Natural killer cell treated with Interleukin-12 subunit alpha and Interleukin-12 subunit beta and Interleukin-15 and Interleukin-18, amount 100 ng/mL, for 72 hours (primary cell): ENCODE data around the gene TIMM29. TPM values are rescaled to one million over a fixed set of nuclear protein-coding genes. Genes with fewer than 3 reads are reported as not detected.

ENCODE experiments used
- ATAC-seq, 2 donors: fragments of 150-1000 bp; cut with Tn5 transposase in 1 of 2; sonication (Bioruptor Pico), chemical (Tn5 transposase) in 1 of 2; 2 replicates each; pipeline ENCODE4 v1.10.0; 2021
- DNase-seq: peaks from one replicate; pipeline ENCODE4 v3.0.0; 2022; ENCODE audit warnings: low spot score
- H3K27ac Mint-ChIP-seq, 2 donors: 1 replicate in 1 of 2; 2 replicates in 1 of 2; pipeline ENCODE4 v1.8.0; 2022; ENCODE audit warnings: mixed read lengths in 2 of 2, mild to moderate bottlenecking in 1 of 2, moderate library complexity in 1 of 2
- H3K27me3 Mint-ChIP-seq, 2 donors: 1 replicate in 1 of 2; 2 replicates in 1 of 2; pipeline ENCODE4 v1.8.0; 2022; ENCODE audit warnings: mixed read lengths in 2 of 2
- H3K36me3 Mint-ChIP-seq: one replicate; pipeline ENCODE4 v1.8.0; 2022; ENCODE audit warnings: mixed read lengths
- H3K4me1 Mint-ChIP-seq, 2 donors: 1 replicate in 1 of 2; 2 replicates in 1 of 2; pipeline ENCODE4 v1.8.0; 2022; ENCODE audit warnings: low read depth in 2 of 2, mixed read lengths in 2 of 2, mild to moderate bottlenecking in 1 of 2
- H3K4me3 Mint-ChIP-seq: one replicate; pipeline ENCODE4 v1.8.0; 2022; ENCODE audit warnings: mixed read lengths
- H3K9me3 Mint-ChIP-seq: 2 replicates; pipeline ENCODE4 v1.8.0; 2022; ENCODE audit warnings: mixed read lengths
- total RNA-seq, 2 donors: library from RNA; stranded (reverse); gene quantifications; one replicate each; pipeline ENCODE4 v1.2.3, GENCODE V29; 2022

Gene TIMM29
- total RNA-seq, 2 donors from 2014 or later, result 24.9 to 30.2 TPM

DNA sequence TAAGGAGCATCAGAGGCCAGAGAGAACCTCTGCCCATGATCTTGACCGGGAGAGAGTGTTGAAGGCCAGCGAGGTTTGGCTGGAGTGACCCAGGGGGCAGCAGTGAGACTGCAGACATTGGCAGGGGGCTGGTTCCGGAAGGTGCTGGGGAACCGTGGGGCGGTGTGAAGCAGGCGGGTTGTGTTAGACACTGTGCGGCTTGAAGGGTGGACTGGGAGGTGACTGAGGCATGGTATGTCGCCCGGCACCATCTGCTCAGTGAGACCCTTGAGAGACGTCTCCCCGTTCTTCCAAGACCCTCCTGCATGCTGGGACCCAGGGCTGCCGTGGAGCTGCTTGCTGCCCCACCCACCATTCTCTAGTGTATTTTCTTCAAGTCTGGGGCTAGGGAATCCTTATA lies 32.7 kb upstream of the TIMM29 start:
- Mint-ChIP-seq H3K4me3 (no peak overlapping the region), H3K4me1 (peaks cover 6 to 12% of the 10 kb centered on the region in 2 donors), H3K36me3 (no peaks in the 10 kb centered on the region), H3K9me3 (no peaks in the 10 kb centered on the region), H3K27ac (no peak overlapping the region), H3K27me3 (no peaks in the 10 kb centered on the region)
- no peak for ATAC-seq
- DNase-seq, result no peak

DNA sequence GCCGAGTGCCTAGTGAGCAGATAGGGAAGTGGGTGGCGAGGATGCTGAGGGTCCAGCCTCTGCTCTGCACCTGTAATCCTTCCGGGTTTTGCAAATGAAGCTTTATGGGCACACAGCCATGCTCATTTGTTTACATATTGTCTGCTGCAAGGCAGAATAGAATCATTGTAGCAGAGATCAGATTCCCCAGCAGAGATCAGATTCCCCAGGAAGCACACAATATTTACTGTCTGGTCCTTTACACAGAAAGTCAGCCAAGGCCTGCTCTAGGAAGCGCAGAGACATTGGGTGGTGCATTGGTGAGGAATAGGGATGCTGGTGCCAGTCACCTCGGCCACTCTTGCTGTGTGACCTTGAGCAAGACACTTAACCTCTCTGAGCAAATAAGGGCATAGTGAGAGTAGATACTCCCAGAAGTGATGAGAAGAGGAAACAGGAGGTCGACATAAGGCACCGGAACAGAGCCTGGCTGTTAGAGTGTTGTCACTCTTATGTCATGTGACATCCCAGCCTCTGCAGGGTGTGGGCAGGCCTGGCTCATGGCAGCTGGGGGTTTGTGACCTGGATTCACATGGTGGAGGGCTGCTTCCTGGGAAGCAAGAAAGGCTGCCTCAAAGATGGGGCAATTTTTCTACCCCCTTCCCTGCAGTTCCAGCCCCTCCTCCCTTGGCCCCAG lies 31.6 kb upstream of the TIMM29 start:
- Mint-ChIP-seq H3K36me3 (no peaks in the 10 kb centered on the region), H3K4me1 (peaks cover 6 to 12% of the 10 kb centered on the region in 2 donors), H3K27me3 (no peaks in the 10 kb centered on the region), H3K9me3 (no peaks in the 10 kb centered on the region), H3K4me3 (no peak overlapping the region), H3K27ac (peak overlapping the region in 1 of 2 donors; percentile 26)
- DNase-seq (no peak), ATAC-seq (peak; percentile 48 to 61)

DNA sequence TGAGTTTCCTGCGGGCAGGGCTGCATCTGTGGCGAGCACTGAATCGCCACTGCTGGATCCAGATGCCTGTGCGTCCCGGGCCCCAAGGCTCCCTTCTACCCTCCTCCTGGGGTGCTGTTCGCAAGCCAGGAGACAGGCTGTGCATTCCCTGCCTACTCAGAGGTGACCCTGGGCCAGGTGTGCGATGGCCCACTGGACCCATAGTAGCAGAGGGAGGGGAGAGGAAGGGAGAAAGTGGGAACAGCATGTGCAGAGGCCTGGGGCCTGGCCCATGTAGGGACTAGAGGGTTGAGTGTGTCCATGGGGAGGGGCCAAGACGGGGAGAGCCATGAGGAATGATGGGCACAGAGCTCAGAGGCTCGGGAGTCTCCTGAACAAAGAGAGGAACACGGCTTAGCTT lies 30.0 kb upstream of the TIMM29 start:
- H3K27ac Mint-ChIP-seq, result no peak overlapping the region
- DNase-seq (no peak), ATAC-seq (no peak)
- H3K9me3 Mint-ChIP-seq, result no peaks in the 10 kb centered on the region
- no peak overlapping the region for H3K4me3 Mint-ChIP-seq
- peaks cover 6 to 12% of the 10 kb centered on the region in 2 donors for H3K4me1 Mint-ChIP-seq
- no peaks in the 10 kb centered on the region for H3K27me3 Mint-ChIP-seq
- no peaks in the 10 kb centered on the region for H3K36me3 Mint-ChIP-seq

DNA sequence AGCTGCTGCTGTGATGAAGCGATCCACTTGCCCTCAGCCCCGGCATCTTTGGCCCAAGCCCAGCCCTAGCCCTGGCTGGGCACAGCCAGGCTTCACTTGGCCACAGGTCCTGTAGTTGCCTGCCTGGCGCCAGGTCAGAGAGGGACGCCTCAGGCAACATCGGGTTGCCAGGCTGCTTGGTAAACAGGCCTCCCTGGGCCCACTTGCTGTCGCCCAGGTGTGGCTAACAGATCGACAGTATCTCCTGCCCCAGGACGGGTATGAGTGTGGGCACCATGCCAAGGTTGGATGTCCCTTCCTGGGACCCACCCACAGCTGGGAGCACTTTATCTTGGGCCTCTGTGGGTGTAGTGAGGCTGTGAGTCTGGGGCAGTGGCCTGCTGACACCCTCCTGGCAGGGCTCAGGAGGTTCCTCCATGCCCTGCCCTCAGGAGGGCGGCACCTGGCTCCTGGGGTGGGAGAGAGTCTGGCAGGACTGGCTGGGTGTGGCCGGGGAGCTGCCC lies 29.4 kb upstream of the TIMM29 start:
- Mint-ChIP-seq H3K4me1 (peaks cover 6 to 12% of the 10 kb centered on the region in 2 donors), H3K36me3 (no peaks in the 10 kb centered on the region), H3K9me3 (no peaks in the 10 kb centered on the region), H3K27me3 (no peaks in the 10 kb centered on the region), H3K27ac (no peak overlapping the region), H3K4me3 (no peak overlapping the region)
- ATAC-seq (no peak), DNase-seq (no peak)

DNA sequence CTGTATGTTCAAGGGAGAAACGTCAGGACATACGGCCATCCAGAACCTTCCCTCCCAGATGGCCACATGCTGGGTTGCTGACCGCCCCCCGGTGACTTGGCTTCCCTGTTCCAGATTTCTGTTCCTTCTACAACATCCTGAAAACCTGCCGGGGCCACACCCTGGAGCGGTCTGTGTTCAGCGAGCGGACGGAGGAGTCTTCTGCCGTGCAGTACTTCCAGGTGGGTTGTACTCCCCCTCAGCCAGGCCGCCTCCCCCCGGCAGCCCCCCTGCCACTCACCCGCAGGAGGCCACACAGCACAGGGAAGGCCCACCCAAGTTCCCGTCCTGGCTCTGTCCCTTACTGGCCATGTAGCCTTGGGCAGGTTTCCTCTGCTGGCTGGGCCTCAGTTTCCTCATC lies 20.7 kb upstream of the TIMM29 start:
- no peak overlapping the region for H3K4me3 Mint-ChIP-seq
- no peaks in the 10 kb centered on the region for H3K36me3 Mint-ChIP-seq

DNA sequence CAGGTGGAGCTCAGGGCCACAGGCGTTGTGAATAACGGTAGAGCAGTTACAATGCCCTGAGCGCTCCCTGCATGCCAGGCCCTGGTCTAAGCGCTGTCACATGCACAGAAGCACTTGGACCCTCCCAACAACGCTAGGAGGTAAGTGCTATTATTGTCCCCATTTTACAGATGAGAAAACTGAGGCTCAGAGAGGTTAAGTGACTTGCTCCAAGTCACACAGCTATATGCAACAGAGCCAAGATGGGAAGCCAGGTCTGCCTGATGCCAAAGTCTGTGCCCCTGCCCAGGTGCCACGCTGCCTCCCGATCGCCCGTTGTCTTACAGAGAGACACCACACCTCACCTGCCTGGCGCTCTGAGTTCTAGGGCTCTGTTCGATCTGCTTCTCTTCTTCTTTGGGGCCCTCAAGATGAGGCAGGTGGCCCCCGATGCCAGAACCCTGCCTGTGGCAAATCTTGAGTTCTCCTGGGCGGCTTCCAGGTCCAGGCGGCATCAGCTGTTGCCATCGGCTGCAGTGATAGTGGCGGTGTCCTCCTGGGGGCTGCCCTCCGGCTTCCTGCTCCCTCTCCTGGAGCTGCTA lies 20.1 kb upstream of the TIMM29 start:
- H3K9me3 Mint-ChIP-seq, result no peaks in the 10 kb centered on the region
- peaks cover 0 to 2% of the 10 kb centered on the region in 2 donors for H3K4me1 Mint-ChIP-seq
- no peak for DNase-seq
- no peak for ATAC-seq
- H3K27ac Mint-ChIP-seq, result no peak overlapping the region
- H3K27me3 Mint-ChIP-seq, result no peaks in the 10 kb centered on the region
- no peaks in the 10 kb centered on the region for H3K36me3 Mint-ChIP-seq
- no peak overlapping the region for H3K4me3 Mint-ChIP-seq

More for the DNA sequence above, 20.7 kb upstream of the TIMM29 start:
- DNase-seq, result no peak
- H3K9me3 Mint-ChIP-seq, result no peaks in the 10 kb centered on the region
- no peak overlapping the region for H3K27ac Mint-ChIP-seq
- H3K27me3 Mint-ChIP-seq, result no peaks in the 10 kb centered on the region
- peaks cover 0 to 2% of the 10 kb centered on the region in 2 donors for H3K4me1 Mint-ChIP-seq
- ATAC-seq, result no peak

DNA sequence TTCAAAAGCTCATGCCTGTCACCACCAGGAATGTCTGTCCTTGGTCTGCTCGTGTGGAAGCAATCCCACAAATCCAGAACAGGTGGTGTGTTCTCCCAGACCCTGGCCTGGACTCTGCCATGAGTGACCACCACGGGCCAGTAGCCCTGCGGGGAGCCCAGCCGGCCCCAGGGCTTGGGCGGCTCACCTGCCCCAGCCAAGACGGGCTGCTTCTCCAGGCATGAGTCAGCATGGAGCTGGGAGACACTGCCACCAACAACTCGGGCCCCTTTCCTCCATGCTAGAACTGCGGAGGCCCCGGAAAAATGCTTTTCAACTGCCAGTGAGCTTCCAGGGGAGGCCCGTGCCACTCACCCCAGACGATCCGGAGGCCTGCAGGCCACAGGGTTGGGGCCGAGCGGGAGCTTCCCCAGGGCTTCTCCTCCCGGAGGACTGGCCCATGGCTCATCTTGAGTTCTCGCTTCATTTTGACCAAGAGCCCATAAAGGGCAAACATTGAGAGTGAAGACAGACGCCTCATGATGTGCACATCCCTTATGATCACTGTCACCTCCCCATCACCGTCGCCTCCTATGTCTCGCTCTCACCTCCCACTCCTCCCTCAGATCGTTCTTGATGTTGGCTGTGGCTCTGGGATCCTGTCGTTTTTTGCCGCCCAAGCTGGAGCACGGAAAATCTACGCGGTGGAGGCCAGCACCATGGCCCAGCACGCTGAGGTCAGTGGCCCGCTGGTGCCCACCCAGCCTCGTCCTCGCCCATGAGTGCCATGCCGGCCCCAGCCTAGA lies 16.8 kb upstream of the TIMM29 start:
- DNase-seq (no peak), ATAC-seq (no peak)
- Mint-ChIP-seq H3K9me3 (no peaks in the 10 kb centered on the region), H3K4me1 (no peaks in the 10 kb centered on the region), H3K4me3 (no peak overlapping the region), H3K36me3 (no peaks in the 10 kb centered on the region), H3K27me3 (no peaks in the 10 kb centered on the region), H3K27ac (no peak overlapping the region)

DNA sequence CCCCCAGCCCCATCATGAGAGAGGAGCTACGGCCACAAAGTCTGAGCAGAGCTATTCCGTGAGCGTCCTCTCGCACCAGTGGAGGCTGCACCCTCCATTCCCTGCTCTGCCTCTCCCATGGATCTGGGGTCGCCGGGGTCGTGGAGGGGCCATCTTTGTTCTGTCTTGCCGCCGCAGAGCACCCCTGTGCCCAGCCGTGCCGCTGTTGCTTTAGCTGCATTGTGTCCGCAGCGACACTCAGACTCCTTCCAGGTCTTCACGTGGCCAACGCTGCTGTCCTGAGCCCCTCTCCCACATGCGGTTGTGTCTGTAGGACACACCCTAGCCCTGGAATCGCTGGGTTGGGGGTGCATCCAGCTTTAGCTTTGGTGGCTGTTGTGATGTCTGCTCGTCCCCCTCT lies 16.0 kb upstream of the TIMM29 start:
- H3K27ac Mint-ChIP-seq, result no peak overlapping the region

DNA sequence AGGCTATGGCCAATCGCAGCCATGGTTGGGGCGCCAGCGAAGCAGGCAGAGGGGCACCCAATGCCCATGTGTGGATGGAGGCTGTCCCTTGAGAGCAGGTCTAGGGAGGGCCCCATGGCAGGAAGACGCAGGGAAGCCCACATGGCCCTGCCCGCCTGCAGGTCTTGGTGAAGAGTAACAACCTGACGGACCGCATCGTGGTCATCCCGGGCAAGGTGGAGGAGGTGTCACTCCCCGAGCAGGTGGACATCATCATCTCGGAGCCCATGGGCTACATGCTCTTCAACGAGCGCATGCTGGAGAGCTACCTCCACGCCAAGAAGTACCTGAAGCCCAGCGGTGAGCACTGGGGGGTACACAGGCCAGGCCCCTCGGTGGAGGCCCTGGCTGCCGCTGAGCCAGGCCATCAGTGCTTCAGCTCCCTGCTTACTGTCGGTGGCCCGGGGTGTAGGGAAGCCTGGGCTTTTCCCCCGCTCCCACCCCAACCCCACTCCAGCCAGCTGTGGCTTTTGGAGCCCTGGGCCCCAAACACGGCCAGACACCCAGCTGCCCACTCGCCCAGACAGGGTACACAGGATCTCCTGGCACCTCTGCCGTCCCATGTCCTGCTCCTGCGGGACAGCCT lies 14.8 kb upstream of the TIMM29 start:
- Mint-ChIP-seq H3K4me1 (no peaks in the 10 kb centered on the region), H3K27ac (no peak overlapping the region), H3K27me3 (no peaks in the 10 kb centered on the region), H3K4me3 (no peak overlapping the region), H3K36me3 (no peaks in the 10 kb centered on the region), H3K9me3 (no peaks in the 10 kb centered on the region)
- ATAC-seq (no peak), DNase-seq (no peak)

More for the DNA sequence above, 16.0 kb upstream of the TIMM29 start:
- no peaks in the 10 kb centered on the region for H3K36me3 Mint-ChIP-seq
- no peak for DNase-seq
- ATAC-seq, result no peak
- H3K27me3 Mint-ChIP-seq, result no peaks in the 10 kb centered on the region
- no peaks in the 10 kb centered on the region for H3K9me3 Mint-ChIP-seq
- no peaks in the 10 kb centered on the region for H3K4me1 Mint-ChIP-seq
- H3K4me3 Mint-ChIP-seq, result no peak overlapping the region

DNA sequence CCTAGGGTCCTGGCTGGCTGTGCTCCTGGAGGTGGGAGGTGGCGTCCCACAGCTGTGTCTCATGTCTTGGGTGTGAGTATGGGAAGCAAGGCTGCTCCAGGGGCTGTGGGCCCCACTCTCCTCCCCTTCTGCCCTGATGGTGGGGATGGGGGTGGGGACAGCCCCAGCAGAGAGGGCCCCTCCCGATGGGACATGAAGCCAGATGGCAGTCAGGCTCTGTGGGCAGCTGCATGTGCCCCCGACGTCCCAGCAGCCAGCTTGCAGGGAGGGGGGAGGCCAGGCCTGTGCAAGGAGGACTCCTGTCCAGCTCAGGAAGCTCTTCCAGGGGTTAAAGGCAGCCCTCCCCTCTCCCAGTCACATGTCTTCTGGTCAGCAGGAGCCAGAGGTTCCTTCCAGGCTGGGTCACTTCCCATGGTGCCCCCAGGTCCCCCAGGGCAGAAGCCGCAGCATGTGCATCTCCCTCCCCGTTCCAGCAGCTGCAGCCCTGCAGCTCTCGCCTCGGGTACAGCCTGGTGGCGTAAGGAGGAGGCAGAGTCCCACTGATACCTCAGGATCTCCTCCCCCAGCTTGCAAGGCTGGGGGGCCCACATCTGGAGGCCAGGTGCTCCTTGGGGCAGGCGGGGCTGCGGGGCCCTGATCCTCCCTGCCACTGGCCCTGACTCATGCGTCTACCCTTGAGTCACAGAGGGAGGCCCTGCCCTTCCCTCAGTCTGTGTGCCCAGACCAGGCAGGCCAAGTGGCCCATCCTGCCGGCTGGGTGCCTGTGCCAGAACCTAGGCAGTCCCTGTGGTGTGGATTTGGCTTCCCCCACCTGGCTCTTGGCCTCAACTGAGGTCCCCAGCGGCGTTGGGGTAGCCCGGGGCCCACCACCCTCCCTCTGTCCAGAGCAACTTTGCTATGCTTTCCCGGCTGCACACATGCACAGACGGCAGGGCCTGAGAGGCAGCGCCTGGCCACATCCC lies 13.2 kb upstream of the TIMM29 start:
- H3K27me3 Mint-ChIP-seq, result no peaks in the 10 kb centered on the region
- no peaks in the 10 kb centered on the region for H3K4me1 Mint-ChIP-seq
- no peak overlapping the region for H3K27ac Mint-ChIP-seq
- no peak for DNase-seq
- no peaks in the 10 kb centered on the region for H3K36me3 Mint-ChIP-seq
- no peaks in the 10 kb centered on the region for H3K9me3 Mint-ChIP-seq
- H3K4me3 Mint-ChIP-seq, result no peak overlapping the region
- ATAC-seq, result no peak

DNA sequence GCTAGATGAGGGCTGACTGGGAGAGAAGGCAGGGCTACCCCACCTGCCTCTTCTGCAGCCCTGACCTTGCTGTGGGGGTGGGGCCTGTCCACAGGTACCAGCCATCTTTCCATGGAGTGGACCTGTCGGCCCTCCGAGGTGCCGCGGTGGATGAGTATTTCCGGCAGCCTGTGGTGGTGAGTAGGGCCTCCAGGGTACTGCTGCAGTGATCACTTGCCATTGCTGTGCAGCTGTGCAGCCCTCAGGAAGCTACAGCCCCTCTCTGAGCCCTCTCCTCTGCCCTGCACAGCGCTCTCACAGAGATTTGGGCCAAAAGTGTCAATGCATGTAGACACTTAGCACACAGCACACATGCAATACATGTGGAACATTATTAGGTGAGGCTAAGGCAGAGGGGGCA lies 12.0 kb upstream of the TIMM29 start:
- H3K36me3 Mint-ChIP-seq, result no peaks in the 10 kb centered on the region
- H3K27ac Mint-ChIP-seq, result no peak overlapping the region
- H3K27me3 Mint-ChIP-seq, result no peaks in the 10 kb centered on the region
- DNase-seq (no peak), ATAC-seq (no peak)
- H3K4me1 Mint-ChIP-seq, result no peaks in the 10 kb centered on the region
- no peak overlapping the region for H3K4me3 Mint-ChIP-seq
- H3K9me3 Mint-ChIP-seq, result no peaks in the 10 kb centered on the region

DNA sequence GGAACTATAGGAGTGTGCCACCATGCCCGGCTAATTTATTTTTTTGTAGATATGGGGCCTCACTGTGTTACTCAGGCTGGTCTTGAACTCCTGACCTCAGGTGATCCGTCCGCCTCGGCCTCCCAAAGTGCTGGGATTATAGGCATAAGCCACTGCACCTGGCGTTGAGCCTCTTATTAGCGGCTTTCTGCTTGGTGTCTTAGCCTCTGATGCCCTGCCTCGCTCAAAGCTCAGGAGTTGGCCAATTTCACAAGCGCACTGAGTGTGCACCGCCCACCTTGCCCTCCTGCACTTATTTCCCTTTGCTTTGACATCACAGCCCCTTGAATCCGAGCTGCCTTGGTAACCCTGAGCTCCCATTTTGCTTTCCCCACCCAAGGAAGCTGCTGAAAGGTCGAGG lies 10.3 kb upstream of the TIMM29 start:
- no peaks in the 10 kb centered on the region for H3K27me3 Mint-ChIP-seq
- H3K9me3 Mint-ChIP-seq, result no peaks in the 10 kb centered on the region
- DNase-seq (no peak), ATAC-seq (no peak)
- H3K27ac Mint-ChIP-seq, result no peak overlapping the region
- no peak overlapping the region for H3K4me3 Mint-ChIP-seq
- H3K4me1 Mint-ChIP-seq, result no peaks in the 10 kb centered on the region
- no peaks in the 10 kb centered on the region for H3K36me3 Mint-ChIP-seq
